GM12878 (cell line): ENCODE data around the gene RPS28. TPM values are rescaled to one million over a fixed set of nuclear protein-coding genes. Genes with fewer than 3 reads are reported as not detected.

Experiments
- ATAC-seq: fragments of 200-7000 bp; cut with Tn5 transposase; 3 replicates; pipeline ENCODE4 v1.9.1; 2020; ENCODE audit warnings: mild to moderate bottlenecking, moderate library complexity
- BruUV-seq: library from RNA; stranded (reverse); fragments of 400-500 nt; replicated peaks from 2 replicates; lab custom pipeline; 2021; lab: Mats Ljungman, UMichigan
- CTCF ChIA-PET: fragments of 300-600 bp; sonication (Branson Sonifier 250); formaldehyde crosslinking; extraction: SDS; loops from one replicate; lab custom pipeline; 2021; ENCODE audit warnings: inconsistent platforms; lab: Yijun Ruan, JAX
- POLR2A ChIA-PET: fragments of 350-600 bp; formaldehyde crosslinking; extraction: SDS; loops from one replicate; lab custom pipeline; 2021; ENCODE audit warnings: inconsistent platforms; lab: Charles Lee
- RAD21 ChIA-PET: fragments of 300-600 bp; sonication (Branson Sonifier 250); formaldehyde crosslinking; loops from one replicate; lab custom pipeline; 2023; ENCODE audit warnings: antibody characterized with exemption; ENCODE audit not compliant: unreplicated experiment; lab: Charles Lee
- SMC1A ChIA-PET: fragments of 300-600 bp; sonication (Branson Sonifier 250); formaldehyde crosslinking; loops from one replicate; lab custom pipeline; 2023; ENCODE audit not compliant: unreplicated experiment, uncharacterized antibody; lab: Charles Lee
- DNase-seq: peaks from one replicate; pipeline ENCODE4 v3.0.0-alpha.2; 2011; ENCODE audit warnings: low read depth, low spot score
- FAIRE-seq: peaks from 3 replicates; lab custom pipeline; 2011; peaks lifted over from hg19 to GRCh38; lab: Jason Lieb, UNC
- H2AFZ ChIP-seq: 2 replicates; pipeline ENCODE4 v1.6.0; 2011; ENCODE audit warnings: low read depth, low read length, control low read depth; ENCODE audit not compliant: control insufficient read depth
- H3K27ac ChIP-seq: 2 replicates; pipeline ENCODE4 v1.5.1; 2011; ENCODE audit warnings: control low read depth; ENCODE audit not compliant: control insufficient read depth, insufficient read depth
- H3K27me3 ChIP-seq, 2 experiments: replicated peaks in 1 of 2; 2 replicates each; pipeline versions ENCODE4 v1.6.0 to v1.6.1; 2011; ENCODE audit warnings: low read length in 1 of 2; ENCODE audit not compliant: control insufficient read depth in 2 of 2, insufficient read depth in 2 of 2
- H3K36me3 ChIP-seq, 2 experiments: 2 replicates each; pipeline ENCODE4 v1.5.1; 2011; ENCODE audit warnings: low read length in 1 of 2; ENCODE audit not compliant: control insufficient read depth in 2 of 2, insufficient read depth in 2 of 2
- H3K4me1 ChIP-seq: 2 replicates; pipeline ENCODE4 v1.6.1; 2011; ENCODE audit warnings: mild to moderate bottlenecking, low read length, moderate library complexity, mixed read lengths; ENCODE audit not compliant: control insufficient read depth, insufficient read depth
- H3K4me2 ChIP-seq: 2 replicates; pipeline ENCODE4 v1.6.0; 2011; ENCODE audit warnings: control low read depth; ENCODE audit not compliant: control insufficient read depth, insufficient read depth
- H3K4me3 ChIP-seq: fragments of 200-600 bp; sonication (generic); 2 replicates; pipeline ENCODE4 v1.5.1; 2016
- H3K79me2 ChIP-seq: 2 replicates; pipeline ENCODE4 v1.6.0; 2011; ENCODE audit warnings: low read length; ENCODE audit not compliant: control insufficient read depth, insufficient read depth
- H3K9ac ChIP-seq: 2 replicates; pipeline ENCODE4 v1.8.0; 2011; ENCODE audit warnings: low read length, control low read depth, mixed read lengths; ENCODE audit not compliant: control insufficient read depth, insufficient read depth
- H3K9me3 ChIP-seq: replicated peaks from 3 replicates; pipeline ENCODE4 v1.5.1; 2011; ENCODE audit warnings: mild to moderate bottlenecking, low read length; ENCODE audit not compliant: control insufficient read depth, insufficient read depth
- H4K20me1 ChIP-seq: 2 replicates; pipeline ENCODE4 v1.6.0; 2011; ENCODE audit not compliant: control insufficient read depth, insufficient read depth
- CBFB ChIP-seq: IDR thresholded peaks from 2 replicates; pipeline ENCODE4 v1.6.1; 2016; ENCODE audit warnings: antibody characterized with exemption, low read depth
- CEBPB ChIP-seq, 2 experiments: fragments of 150-350 bp in 1 of 2; IDR thresholded peaks; 2 replicates each; pipeline ENCODE4 v1.6.1; 2012 to 2014; ENCODE audit warnings: low read depth in 2 of 2, low read length in 2 of 2, borderline replicate concordance in 1 of 2, inconsistent platforms in 1 of 2
- EGR1 ChIP-seq, 2 experiments: IDR thresholded peaks; 1 replicate in 1 of 2; 2 replicates in 1 of 2; pipeline ENCODE4 v1.6.1; 2011 to 2012; ENCODE audit warnings: low read depth in 2 of 2, low read length in 2 of 2, borderline replicate concordance in 1 of 2, mild to moderate bottlenecking in 1 of 2, moderate library complexity in 1 of 2
- FOXK2 ChIP-seq: fragments of 450-650 bp; IDR thresholded peaks from 2 replicates; pipeline ENCODE4 v1.6.1; 2017; ENCODE audit warnings: mild to moderate bottlenecking, moderate library complexity
- HDAC6 ChIP-seq: fragments of 200-600 bp; sonication (generic); IDR thresholded peaks from one replicate; pipeline ENCODE4 v1.8.0; 2017; ENCODE audit warnings: antibody characterized with exemption; ENCODE audit not compliant: unreplicated experiment
- RUNX3 ChIP-seq: IDR thresholded peaks from 2 replicates; pipeline ENCODE4 v1.6.1; 2012; ENCODE audit warnings: low read length, inconsistent platforms
- WGBS: methylation state at CpG from one replicate; pipeline ENCODE4 v1.1.6; 2016; ENCODE audit warnings: low lambda C conversion rate; ENCODE audit not compliant: insufficient replicate concordance, insufficient coverage; ENCODE audit errors: missing lambda C conversion rate; 5-methylcytosine and 5-hydroxymethylcytosine counted together
- in situ Hi-C: fragments of 300-500 bp; cut with MboI; formaldehyde crosslinking; loops from 9 replicates; pipeline ENCODE4 v1.14.3; 2018; ENCODE audit warnings: mixed read lengths
- intact Hi-C: fragments of 100-400 bp; cut with micrococcal nuclease; formaldehyde crosslinking; loops from one replicate; pipeline ENCODE4 v1.14.2; 2022; ENCODE audit not compliant: unreplicated experiment
- polyA plus RNA-seq, 11 experiments: library from polyadenylated mRNA; depleted of rRNA in 4 of 11; unstranded in 6 of 11; stranded (reverse) in 5 of 11; fragments of >200 nt; fragmentation: Nextera tagmentation in 4 of 11; fragmentation: Illumina TruSeq in 1 of 11; extraction: Ambion mirVana in 4 of 11; extraction: Trizol in 1 of 11; gene quantifications; 1 replicate in 1 of 11; 2 replicates in 10 of 11; pipeline versions ENCODE4 v1.2.1 to v1.2.3, GENCODE V29; 2011 to 2016; ENCODE audit warnings: inconsistent platforms in 2 of 11, missing spikeins in 2 of 11, low read depth in 1 of 11
- total RNA-seq, 4 experiments: library from RNA; depleted of rRNA in 3 of 4; stranded (reverse); fragments of >200 nt in 3 of 4; fragmentation: Illumina TruSeq in 1 of 4; extraction: Trizol in 1 of 4; gene quantifications; 2 replicates each; pipeline versions ENCODE4 v1.2.1 to v1.2.3, GENCODE V29; 2013 to 2021
- TF ChIP-seq, protein P1 (sequence below), 3 experiments: IDR thresholded peaks in 2 of 3; conservative IDR thresholded peaks in 1 of 3; 2 replicates each; pipeline ENCODE4 v1.5.1; 2011; ENCODE audit warnings: low read depth in 3 of 3, low read length in 3 of 3, mild to moderate bottlenecking in 3 of 3, control low read depth in 2 of 3, moderate library complexity in 2 of 3, inconsistent platforms in 1 of 3, mixed read lengths in 1 of 3; ENCODE audit not compliant: control insufficient read depth in 2 of 3, insufficient read depth in 1 of 3; ENCODE audit errors: extremely low read depth in 1 of 3
- TF ChIP-seq, protein P2 (sequence below): fragments of 450-650 bp; IDR thresholded peaks from 2 replicates; pipeline ENCODE4 v1.6.1; 2017; ENCODE audit warnings: low read depth, mild to moderate bottlenecking, moderate library complexity

RPS28 gene
- total and polyA plus RNA-seq, 10 of the 15 experiments (the other 5 are each of a cell fraction or from before 2014, with no cell fraction given): 422 to 3,905 (median 1,580) TPM

DNA sequence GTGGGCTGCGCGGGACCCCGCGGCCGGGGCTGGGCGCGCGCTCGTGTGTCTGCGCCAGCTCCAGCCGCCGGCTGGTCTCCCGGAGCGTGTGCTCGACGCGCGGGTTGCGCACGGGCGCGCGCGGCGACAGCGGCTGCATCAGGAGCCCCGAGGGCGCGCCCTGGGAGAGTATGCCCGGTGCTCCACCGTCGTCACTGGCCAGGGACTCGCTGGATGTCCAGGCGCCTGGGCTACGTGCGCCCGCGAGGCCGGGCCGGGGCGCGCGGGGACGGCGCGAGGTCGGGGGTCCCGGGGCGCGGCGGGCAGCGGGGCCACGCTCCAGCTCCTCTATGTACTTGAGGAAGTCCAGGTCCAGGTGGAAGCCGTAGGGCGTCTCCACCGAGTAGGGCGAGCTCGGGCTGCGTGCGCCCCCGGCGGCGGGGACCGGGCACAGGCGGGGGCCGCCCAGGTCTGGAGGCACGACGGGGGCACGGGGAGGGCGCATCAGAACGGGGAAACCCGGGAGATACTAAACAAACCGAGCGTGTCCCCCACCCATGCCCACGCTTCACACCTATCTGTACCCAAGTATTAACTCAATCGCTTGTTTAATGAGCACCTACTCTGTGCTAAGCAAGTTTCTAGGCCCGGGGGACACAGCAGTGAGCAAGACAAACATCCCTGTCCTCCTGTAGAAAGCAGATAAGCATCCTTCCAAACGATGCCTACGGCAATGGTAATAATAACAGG, 14.2 kb downstream of the RPS28 start:
- no TSS peak for BruUV-seq
- Histone ChIP-seq H3K4me3 (peak overlapping the region; percentile 16; the same call in 1 of the 2 replicates), H3K27ac (no peak overlapping the region), H3K9me3 (no peaks in the 10 kb centered on the region), H3K4me2 (peak overlapping the region; percentile 71), H3K4me1 (peaks cover 2% of the 10 kb centered on the region; the same call in 1 of the 2 replicates), H3K36me3 (no peaks in the 10 kb centered on the region), H3K27me3 (peaks cover 2 to 5% of the 10 kb centered on the region in 2 experiments; a peak in 3 of 4 replicates), H3K9ac (no peak overlapping the region), H4K20me1 (no peaks in the 10 kb centered on the region), H3K79me2 (no peaks in the 10 kb centered on the region), H2AFZ (peak overlapping the region; percentile 39)
- CTCF ChIA-PET: interaction anchor here (0.5 to 1.3 kb wide), 2 partner anchors 13 to 63 kb away, joined by 3 to 4 read pairs; no protein-coding TSS in a partner anchor
- ATAC-seq (peak; percentile 67), DNase-seq (no peak), FAIRE-seq (no peak)
- intact Hi-C loops: no loop called here
- in situ Hi-C loops: no loop called here
- POLR2A ChIA-PET: no interaction called here
- 6% methylated on average over 53 of the region's 79 CpGs for WGBS
- TF ChIP-seq CBFB (no peak), HDAC6 (peak; percentile 69), CEBPB (IDR thresholded peaks at IDR 0.05; ENCODE audit: borderline replicate concordance in 1 of 2, low read depth in 2 of 2, low read length in 2 of 2) (no peak), EGR1 (IDR thresholded peaks at IDR 0.05; ENCODE audit: borderline replicate concordance in 1 of 2, low read depth in 2 of 2, low read length in 2 of 2) (no peak), FOXK2 (no peak), RUNX3 (no peak)
- TF ChIP-seq, protein P1, sequence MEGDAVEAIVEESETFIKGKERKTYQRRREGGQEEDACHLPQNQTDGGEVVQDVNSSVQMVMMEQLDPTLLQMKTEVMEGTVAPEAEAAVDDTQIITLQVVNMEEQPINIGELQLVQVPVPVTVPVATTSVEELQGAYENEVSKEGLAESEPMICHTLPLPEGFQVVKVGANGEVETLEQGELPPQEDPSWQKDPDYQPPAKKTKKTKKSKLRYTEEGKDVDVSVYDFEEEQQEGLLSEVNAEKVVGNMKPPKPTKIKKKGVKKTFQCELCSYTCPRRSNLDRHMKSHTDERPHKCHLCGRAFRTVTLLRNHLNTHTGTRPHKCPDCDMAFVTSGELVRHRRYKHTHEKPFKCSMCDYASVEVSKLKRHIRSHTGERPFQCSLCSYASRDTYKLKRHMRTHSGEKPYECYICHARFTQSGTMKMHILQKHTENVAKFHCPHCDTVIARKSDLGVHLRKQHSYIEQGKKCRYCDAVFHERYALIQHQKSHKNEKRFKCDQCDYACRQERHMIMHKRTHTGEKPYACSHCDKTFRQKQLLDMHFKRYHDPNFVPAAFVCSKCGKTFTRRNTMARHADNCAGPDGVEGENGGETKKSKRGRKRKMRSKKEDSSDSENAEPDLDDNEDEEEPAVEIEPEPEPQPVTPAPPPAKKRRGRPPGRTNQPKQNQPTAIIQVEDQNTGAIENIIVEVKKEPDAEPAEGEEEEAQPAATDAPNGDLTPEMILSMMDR (IDR thresholded peaks at IDR 0.05 in 2 of 3, conservative IDR thresholded peaks at IDR 0.05 in 1 of 3; ENCODE audit: control insufficient read depth in 2 of 3, extremely low read depth in 1 of 3, insufficient read depth in 1 of 3, low read depth in 3 of 3, low read length in 3 of 3): peak in 2 of 3 experiments; percentile 10 to 38; a peak in 2 of 6 replicates
- TF ChIP-seq, protein P2, sequence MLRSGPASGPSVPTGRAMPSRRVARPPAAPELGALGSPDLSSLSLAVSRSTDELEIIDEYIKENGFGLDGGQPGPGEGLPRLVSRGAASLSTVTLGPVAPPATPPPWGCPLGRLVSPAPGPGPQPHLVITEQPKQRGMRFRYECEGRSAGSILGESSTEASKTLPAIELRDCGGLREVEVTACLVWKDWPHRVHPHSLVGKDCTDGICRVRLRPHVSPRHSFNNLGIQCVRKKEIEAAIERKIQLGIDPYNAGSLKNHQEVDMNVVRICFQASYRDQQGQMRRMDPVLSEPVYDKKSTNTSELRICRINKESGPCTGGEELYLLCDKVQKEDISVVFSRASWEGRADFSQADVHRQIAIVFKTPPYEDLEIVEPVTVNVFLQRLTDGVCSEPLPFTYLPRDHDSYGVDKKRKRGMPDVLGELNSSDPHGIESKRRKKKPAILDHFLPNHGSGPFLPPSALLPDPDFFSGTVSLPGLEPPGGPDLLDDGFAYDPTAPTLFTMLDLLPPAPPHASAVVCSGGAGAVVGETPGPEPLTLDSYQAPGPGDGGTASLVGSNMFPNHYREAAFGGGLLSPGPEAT: no peak
- SMC1A ChIA-PET: interaction anchor here (1.4 kb wide), 1 partner anchor 13 kb away, joined by 3 read pairs; no protein-coding TSS in a partner anchor
- RAD21 ChIA-PET: no interaction called here
